Ovary (tissue), 10 donors: ENCODE results near the gene SAAL1. TPM values are rescaled to one million over a fixed set of nuclear protein-coding genes. Genes with fewer than 3 reads are reported as not detected.

Experiments used
- DNase-seq, 5 donors: peaks; one replicate each; pipeline ENCODE4 v3.0.0-alpha.2; 2019 to 2020
- H3K27ac ChIP-seq, 2 donors: fragments of 200-600 bp; one replicate each; pipeline versions ENCODE4 v1.5.1 to v1.8.0; 2019 to 2022
- H3K27me3 ChIP-seq: fragments of 200-600 bp; one replicate; pipeline ENCODE4 v1.8.0; 2022
- H3K36me3 ChIP-seq: fragments of 200-600 bp; sonication (generic); one replicate; pipeline ENCODE4 v1.5.1; 2019
- H3K4me1 ChIP-seq: one replicate; pipeline ENCODE4 v1.8.1; 2013; ENCODE audit warnings: mild to moderate bottlenecking, moderate library complexity; ENCODE audit not compliant: insufficient read depth
- H3K4me3 ChIP-seq: fragments of 200-600 bp; sonication (generic); one replicate; pipeline ENCODE4 v1.5.1; 2017
- H3K9me3 ChIP-seq, 2 donors: fragments of 200-600 bp in 1 of 2; sonication (generic) in 1 of 2; one replicate each; pipeline versions ENCODE4 v1.5.1 to v1.8.1; 2013 to 2019; ENCODE audit warnings: mild to moderate bottlenecking in 1 of 2, moderate library complexity in 1 of 2
- CTCF ChIP-seq, 3 donors: fragments of 450-650 bp in 2 of 3; fragments of 200-600 bp in 1 of 3; IDR thresholded peaks; one replicate each; pipeline versions ENCODE4 v1.5.1 to v1.8.0; 2016 to 2022; ENCODE audit warnings: antibody characterized with exemption in 3 of 3, mild to moderate bottlenecking in 1 of 3
- EP300 ChIP-seq: sonication (generic); formaldehyde crosslinking; IDR thresholded peaks from one replicate; pipeline ENCODE4 v1.6.1; 2017; ENCODE audit warnings: antibody characterized with exemption
- POLR2A ChIP-seq: fragments of 450-650 bp; IDR thresholded peaks from one replicate; pipeline ENCODE4 v1.6.1; 2017; ENCODE audit warnings: antibody characterized with exemption, mild to moderate bottlenecking, moderate library complexity
- WGBS, 3 donors: extraction: QIAGEN DNeasy Blood & Tissue Kit in 1 of 3; methylation state at CpG; one replicate each; pipeline versions ENCODE4 v1.1.5 to v1.1.7; 2013 to 2017; 5-methylcytosine and 5-hydroxymethylcytosine counted together
- intact Hi-C, 4 donors: fragments of 100-400 bp; cut with DNase I; formaldehyde crosslinking; loops; one replicate each; pipeline versions ENCODE4 v1.11.0 to v1.15.1; 2022 to 2023
- long read RNA-seq, 3 donors: library from polyadenylated mRNA in 2 of 3; unstranded in 2 of 3; transcript quantifications; one replicate each; pipeline ENCODE4 v2.0.0 and lab custom pipeline, GENCODE V29; 2021 to 2026
- polyA plus RNA-seq, 2 donors: library from polyadenylated mRNA; stranded (reverse); fragments of 200-250 nt in 1 of 2; fragments of 350-450 nt in 1 of 2; fragmentation: Illumina TruSeq in 1 of 2; extraction: RNeasy Lipid Tissue Mini Kit (QIAGEN cat#74804) in 1 of 2; gene quantifications; one replicate each; pipeline ENCODE4 v1.2.3, GENCODE V29; 2013 to 2014
- total RNA-seq, 7 donors: library from RNA; depleted of rRNA in 2 of 7; stranded (reverse); fragments of >200 nt in 2 of 7; fragmentation: NEBNext Ultra II Directional in 3 of 7; extraction: Animal tissue kit (Norgen Biotek cat#: 25700) in 3 of 7; gene quantifications; one replicate each; pipeline versions ENCODE4 v1.1.0 to v1.2.4, GENCODE V29; 2016 to 2023
- donor health status: DM: no; HTN: no; CAD: no; lungs with moderate emphysema.
- donor health status: DM: no; HTN: no; CAD: no.
- donor health status: Bipolar disorder and iron deficiency.
- donor health status: DM: yes; HTN: yes; CAD: no.
- donor health status: DM: no; HTN: no; CAD: no.
- donor health status: DM: yes; HTN: yes; CAD: no.

The SAAL1 gene, protein sequence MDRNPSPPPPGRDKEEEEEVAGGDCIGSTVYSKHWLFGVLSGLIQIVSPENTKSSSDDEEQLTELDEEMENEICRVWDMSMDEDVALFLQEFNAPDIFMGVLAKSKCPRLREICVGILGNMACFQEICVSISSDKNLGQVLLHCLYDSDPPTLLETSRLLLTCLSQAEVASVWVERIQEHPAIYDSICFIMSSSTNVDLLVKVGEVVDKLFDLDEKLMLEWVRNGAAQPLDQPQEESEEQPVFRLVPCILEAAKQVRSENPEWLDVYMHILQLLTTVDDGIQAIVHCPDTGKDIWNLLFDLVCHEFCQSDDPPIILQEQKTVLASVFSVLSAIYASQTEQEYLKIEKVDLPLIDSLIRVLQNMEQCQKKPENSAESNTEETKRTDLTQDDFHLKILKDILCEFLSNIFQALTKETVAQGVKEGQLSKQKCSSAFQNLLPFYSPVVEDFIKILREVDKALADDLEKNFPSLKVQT
- total RNA-seq (10 to 100 TPM in 5 of 7 donors, 1 to 10 TPM in 2; 5.7 to 15.0 (median 12.6) TPM), polyA plus RNA-seq (10 to 100 TPM; 12.0 to 14.6 TPM)
- long read RNA-seq, donor 1, transcript SAAL1-201 (12 exons, 1,518 nt), result minor isoform, 5 of 46 reads
- long read RNA-seq, donor 1, transcript SAAL1-202 (12 exons, 1,582 nt), result major isoform, 28 of 46 reads
- long read RNA-seq, donor 1, partial matches to known transcripts, result 3 of 46 reads
- long read RNA-seq, donor 1, other reads (novel, unspliced or antisense), result 10 of 46 reads
- long read RNA-seq, donor 2, transcript SAAL1-202 (12 exons, 1,582 nt), result major isoform, 10 of 14 reads
- long read RNA-seq, donor 2, partial matches to known transcripts, result 0 of 14 reads
- long read RNA-seq, donor 2, other reads (novel, unspliced or antisense), result 0 of 14 reads
- long read RNA-seq, donor 3, partial matches to known transcripts, result 1 of 6 reads
- long read RNA-seq, donor 3, other reads (novel, unspliced or antisense), result 3 of 6 reads

DNA sequence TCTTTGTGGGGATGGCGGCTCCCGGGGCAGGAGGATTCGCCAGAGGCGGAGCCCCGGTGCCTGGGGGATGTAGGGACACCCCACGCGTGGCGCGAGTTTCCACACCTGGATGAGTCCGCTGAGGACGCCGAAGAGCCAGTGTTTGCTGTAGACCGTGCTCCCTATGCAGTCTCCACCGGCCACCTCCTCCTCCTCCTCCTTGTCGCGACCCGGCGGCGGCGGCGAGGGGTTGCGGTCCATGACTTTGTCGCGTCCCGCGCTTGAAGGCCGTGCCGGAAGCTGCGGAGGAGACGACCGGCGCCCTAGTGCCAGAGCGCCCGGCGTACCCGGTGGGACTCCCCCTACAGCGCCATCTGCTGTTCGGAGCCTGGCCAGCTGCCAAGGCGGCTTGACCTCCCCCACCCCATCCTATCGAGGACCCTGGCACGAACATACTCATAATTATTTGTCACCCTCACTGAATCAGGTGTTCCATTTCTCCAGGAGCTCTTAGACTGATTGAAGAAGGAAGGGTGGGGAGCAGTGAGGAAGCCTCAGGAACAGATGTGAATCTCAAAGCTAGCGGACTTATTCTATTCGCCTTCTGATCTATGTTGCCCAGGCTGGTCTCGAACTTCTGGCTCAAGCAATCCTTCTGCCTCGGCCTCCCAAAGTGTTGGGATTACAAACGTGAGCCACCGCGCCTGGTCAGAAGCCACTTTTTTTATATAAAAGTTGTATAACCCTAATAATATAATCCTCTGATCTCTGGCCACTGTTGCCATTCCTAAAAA is at the start of gene SAAL1:
TSS of gene SAAL1 (minus strand) at position 281 of the 773 bp plus-strand sequence. CDS start at position 240, 41 bp downstream.
- Histone ChIP-seq H3K4me3 (peak within 1 kb of the TSS; percentile 84), H3K36me3 (no peaks in the 10 kb centered on the region), H3K9me3 (no peaks in the 10 kb centered on the region), H3K4me1 (peaks cover 3% of the 10 kb centered on the region), H3K27ac (peak within 1 kb of the TSS; percentile 33 to 43), H3K27me3 (no peaks in the 10 kb centered on the region)
- 3 to 5% (median 4%) methylated on average over 44 to 48 of the region's 48 CpGs for WGBS, 3 donors
- TF ChIP-seq EP300, result no peak
- TF ChIP-seq CTCF (IDR thresholded peaks at IDR 0.05), result peak; percentile 42 to 65 (median 62)
- TF ChIP-seq POLR2A, result peak; percentile 43
- DNase-seq, result peak; percentile 78 to 90 (median 85)
- intact Hi-C loops, result loop anchor here in 2 of 4 donors (2.0 to 10.0 kb wide), 3 partner anchors 95 to 189 kb away; no protein-coding TSS in a partner anchor

DNA sequence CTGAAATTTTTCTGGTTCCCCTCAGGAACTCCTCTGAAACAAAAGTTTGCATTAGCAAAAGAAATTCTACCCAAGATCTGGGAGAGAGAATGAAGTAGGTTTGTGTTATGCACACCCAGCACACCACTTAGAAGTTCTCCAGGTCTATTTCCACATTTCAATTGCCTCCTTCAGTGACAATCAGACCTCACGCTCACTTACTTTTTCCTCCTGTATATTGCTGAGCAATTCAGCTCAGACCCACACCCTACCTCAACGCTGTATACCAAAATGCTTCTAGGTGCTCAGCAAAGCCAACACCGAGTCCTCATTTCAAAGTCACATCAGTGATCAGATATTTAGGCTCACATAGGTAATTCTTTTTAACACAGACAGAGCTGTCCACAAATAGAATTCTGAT is 45.7 kb upstream of the SAAL1 start:
- 81 to 84% (median 84%) methylated on average over 3 of the region's 3 CpGs for WGBS, 3 donors
- Histone ChIP-seq H3K4me3 (no peak overlapping the region), H3K27ac (no peak overlapping the region), H3K9me3 (no peaks in the 10 kb centered on the region), H3K36me3 (no peaks in the 10 kb centered on the region), H3K4me1 (no peaks in the 10 kb centered on the region), H3K27me3 (no peaks in the 10 kb centered on the region)
- no peak for DNase-seq
- intact Hi-C loops, result no loop called here
- no peak for TF ChIP-seq POLR2A
- TF ChIP-seq EP300, result no peak
- TF ChIP-seq CTCF (IDR thresholded peaks at IDR 0.05), result no peak

DNA sequence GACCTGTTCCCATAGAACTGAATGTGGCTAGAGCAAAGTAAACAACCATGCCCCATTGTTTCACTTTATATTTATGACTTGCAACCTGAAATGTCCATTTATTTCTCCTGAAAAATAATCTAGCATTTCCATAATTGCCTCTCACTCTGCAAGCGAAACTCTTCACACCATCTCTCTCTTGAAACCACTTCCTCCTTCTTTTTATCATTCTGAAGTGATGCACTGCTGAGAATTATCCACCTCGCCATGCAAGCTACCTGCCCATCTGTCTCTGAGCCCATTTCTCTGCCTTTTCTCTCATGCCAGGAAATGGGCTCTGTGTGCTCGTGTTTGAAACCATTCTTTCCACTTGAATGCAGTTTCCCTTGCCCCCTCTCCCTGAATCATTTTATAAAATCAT is 40.0 kb upstream of the SAAL1 start:
- WGBS, 3 donors, result 49 to 63% (median 55%) methylated on average over 3 of the region's 3 CpGs
- intact Hi-C loops, result no loop called here

More for the DNA sequence above, 40.0 kb upstream of the SAAL1 start:
- Histone ChIP-seq H3K36me3 (no peaks in the 10 kb centered on the region), H3K27ac (no peak overlapping the region), H3K4me3 (no peak overlapping the region), H3K9me3 (no peaks in the 10 kb centered on the region), H3K4me1 (no peaks in the 10 kb centered on the region), H3K27me3 (no peaks in the 10 kb centered on the region)
- TF ChIP-seq EP300 (no peak), POLR2A (no peak), CTCF (IDR thresholded peaks at IDR 0.05) (no peak)
- DNase-seq, result no peak
